ENCODE measurements around the gene PIGW.
A peak's percentile ranks its signal among the peaks of the same experiment; 100 is the strongest.

Gene PIGW

GRCh38 chr17:36545465-36546417 lies 11.0 kb downstream of the PIGW start:
- peak; percentile 90 to 92 for DNase-seq (ENCODE audit: low read depth in 2 of 2)

- no peak for DNase-seq (ENCODE audit: low read depth in 2 of 2)
Observed at GRCh38 chr17:36546418-36547093, 11.8 kb downstream of the PIGW start.

- DNase-seq (ENCODE audit: low read depth in 2 of 2): no peak
Observed at GRCh38 chr17:36547776-36548175, 13.0 kb downstream of the PIGW start.

GRCh38 chr17:36550491-36551417 lies 16.0 kb downstream of the PIGW start:
- DNase-seq (ENCODE audit: low read depth in 2 of 2): no peak

- DNase-seq (ENCODE audit: low read depth in 2 of 2): no peak
Observed at GRCh38 chr17:36553459-36553858, 18.7 kb downstream of the PIGW start.

- no peak for DNase-seq (ENCODE audit: low read depth in 2 of 2)
Observed at GRCh38 chr17:36566081-36566480, 31.3 kb downstream of the PIGW start.

GRCh38 chr17:36575028-36575427 lies 40.2 kb downstream of the PIGW start:
- DNase-seq (ENCODE audit: low read depth in 2 of 2): no peak

GRCh38 chr17:36576793-36577192 lies 42.0 kb downstream of the PIGW start:
- DNase-seq (ENCODE audit: low read depth in 2 of 2): no peak

- no peak for DNase-seq (ENCODE audit: low read depth in 2 of 2)
Observed at GRCh38 chr17:36578671-36579070, 43.9 kb downstream of the PIGW start.

- DNase-seq (ENCODE audit: low read depth in 2 of 2): no peak
Observed at GRCh38 chr17:36583787-36584186, 49.0 kb downstream of the PIGW start.

GRCh38 chr17:36586138-36586537 lies 51.4 kb downstream of the PIGW start:
- DNase-seq (ENCODE audit: low read depth in 2 of 2): no peak
